ENCODE results near the gene CDIP1. TPM values are rescaled to one million over a fixed set of nuclear protein-coding genes. Genes with fewer than 3 reads are reported as not detected.

Gene CDIP1
- total and polyA plus RNA-seq, 3 donors from 2014 or later: 32.0 to 34.7 (median 34.0) TPM

- H3K36me3 ChIP-seq (ENCODE audit: low read depth, missing control alignments): no peaks in the 10 kb centered on the region
Measured at GRCh38 chr16:4467916-4468315, 70.7 kb downstream of the CDIP1 start.

GRCh38 chr16:4465977-4466779 lies 72.4 kb downstream of the CDIP1 start:
- Histone ChIP-seq H3K4me3 (no peak overlapping the region), H3K36me3 (ENCODE audit: low read depth, missing control alignments) (no peaks in the 10 kb centered on the region), H3K27me3 (no peaks in the 10 kb centered on the region), H3K27ac (no peak overlapping the region), H3K4me1 (no peaks in the 10 kb centered on the region), H3K9me3 (no peaks in the 10 kb centered on the region)
- no peak for TF ChIP-seq CTCF (IDR thresholded peaks at IDR 0.05)
- WGBS, 2 donors: 94 to 99% methylated on average over 21 to 32 of the region's 32 CpGs
- no peak for DNase-seq
- intact Hi-C loops (cut with DNase I; ENCODE audit: low total_unique reads): no loop called here

More at GRCh38 chr16:4467916-4468315, 70.7 kb downstream of the CDIP1 start:
- no peak overlapping the region for H3K27ac ChIP-seq
- H3K9me3 ChIP-seq: no peaks in the 10 kb centered on the region
- DNase-seq: no peak
- 95% methylated on average over 16 of the region's 16 CpGs for WGBS, 2 donors
- H3K4me1 ChIP-seq: no peaks in the 10 kb centered on the region
- TF ChIP-seq POLR2A (IDR thresholded peaks at IDR 0.05) (no peak), CTCF (IDR thresholded peaks at IDR 0.05) (no peak)
- intact Hi-C loops (cut with DNase I; ENCODE audit: low total_unique reads): no loop called here
- H3K27me3 ChIP-seq: no peaks in the 10 kb centered on the region
- no peak overlapping the region for H3K4me3 ChIP-seq

GRCh38 chr16:4463522-4464163 lies 74.9 kb downstream of the CDIP1 start:
- Histone ChIP-seq H3K9me3 (no peaks in the 10 kb centered on the region), H3K36me3 (ENCODE audit: low read depth, missing control alignments) (no peaks in the 10 kb centered on the region), H3K4me3 (no peak overlapping the region), H3K27me3 (no peaks in the 10 kb centered on the region), H3K4me1 (peaks cover 6% of the 10 kb centered on the region), H3K27ac (no peak overlapping the region)
- WGBS, 2 donors: 87 to 91% methylated on average over 11 to 22 of the region's 22 CpGs
- TF ChIP-seq POLR2A (IDR thresholded peaks at IDR 0.05) (no peak), CTCF (IDR thresholded peaks at IDR 0.05) (no peak)
- DNase-seq: no peak
- intact Hi-C loops (cut with DNase I; ENCODE audit: low total_unique reads): no loop called here

GRCh38 chr16:4461250-4462085 lies 77.1 kb downstream of the CDIP1 start:
- no peak for DNase-seq
- WGBS, 2 donors: 74 to 85% methylated on average over 20 to 27 of the region's 27 CpGs
- H3K27ac ChIP-seq: no peak overlapping the region
- H3K4me3 ChIP-seq: no peak overlapping the region
- H3K9me3 ChIP-seq: no peaks in the 10 kb centered on the region
- H3K27me3 ChIP-seq: no peaks in the 10 kb centered on the region
- peaks cover 6% of the 10 kb centered on the region for H3K4me1 ChIP-seq
- intact Hi-C loops (cut with DNase I; ENCODE audit: low total_unique reads): no loop called here
- TF ChIP-seq CTCF (IDR thresholded peaks at IDR 0.05) (no peak), POLR2A (IDR thresholded peaks at IDR 0.05) (no peak)
- H3K36me3 ChIP-seq (ENCODE audit: low read depth, missing control alignments): no peaks in the 10 kb centered on the region
